GM18499 (cell line): ENCODE measurements around the gene PSMB8.

Experiments
- ATAC-seq: cut with Tn5 transposase; IDR thresholded peaks from one replicate; pipeline ENCODE4 v1.9.1; 2021; ENCODE audit warnings: moderate number of reproducible peaks; ENCODE audit not compliant: insufficient read depth, unreplicated experiment

PSMB8 gene

DNA sequence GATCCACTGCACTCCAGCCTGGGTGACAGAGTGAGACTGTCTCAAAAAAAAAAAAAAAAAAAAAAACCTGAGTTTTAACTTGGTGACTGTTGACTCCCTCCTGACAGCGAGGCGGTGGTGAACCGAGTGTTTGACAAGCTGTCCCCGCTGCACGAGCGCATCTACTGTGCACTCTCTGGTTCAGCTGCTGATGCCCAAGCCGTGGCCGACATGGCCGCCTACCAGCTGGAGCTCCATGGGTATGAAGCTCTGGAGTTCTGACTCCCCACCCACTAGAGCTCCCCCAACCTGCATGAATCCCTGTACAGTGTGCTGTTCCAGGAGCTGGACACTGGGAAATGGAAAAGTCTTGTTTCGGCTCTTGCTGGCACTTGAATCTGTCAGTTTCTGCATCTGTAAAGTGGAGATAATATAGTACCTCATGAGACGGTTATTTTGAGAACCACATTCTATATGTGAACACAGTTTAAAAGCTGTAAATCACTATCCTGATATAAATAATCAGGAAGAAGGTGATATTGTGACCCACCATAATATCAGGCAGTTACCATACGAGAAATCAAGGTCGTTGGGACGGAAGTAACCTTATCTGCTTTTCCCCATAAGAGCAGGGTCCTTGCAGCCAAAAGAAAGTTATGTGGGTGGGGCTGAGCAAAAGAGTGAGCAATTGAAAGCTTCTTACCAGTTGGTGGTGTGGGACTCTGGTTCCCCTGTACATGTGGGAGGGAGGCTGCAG, 13.5 kb upstream of the PSMB8 start:
- no peak for ATAC-seq

DNA sequence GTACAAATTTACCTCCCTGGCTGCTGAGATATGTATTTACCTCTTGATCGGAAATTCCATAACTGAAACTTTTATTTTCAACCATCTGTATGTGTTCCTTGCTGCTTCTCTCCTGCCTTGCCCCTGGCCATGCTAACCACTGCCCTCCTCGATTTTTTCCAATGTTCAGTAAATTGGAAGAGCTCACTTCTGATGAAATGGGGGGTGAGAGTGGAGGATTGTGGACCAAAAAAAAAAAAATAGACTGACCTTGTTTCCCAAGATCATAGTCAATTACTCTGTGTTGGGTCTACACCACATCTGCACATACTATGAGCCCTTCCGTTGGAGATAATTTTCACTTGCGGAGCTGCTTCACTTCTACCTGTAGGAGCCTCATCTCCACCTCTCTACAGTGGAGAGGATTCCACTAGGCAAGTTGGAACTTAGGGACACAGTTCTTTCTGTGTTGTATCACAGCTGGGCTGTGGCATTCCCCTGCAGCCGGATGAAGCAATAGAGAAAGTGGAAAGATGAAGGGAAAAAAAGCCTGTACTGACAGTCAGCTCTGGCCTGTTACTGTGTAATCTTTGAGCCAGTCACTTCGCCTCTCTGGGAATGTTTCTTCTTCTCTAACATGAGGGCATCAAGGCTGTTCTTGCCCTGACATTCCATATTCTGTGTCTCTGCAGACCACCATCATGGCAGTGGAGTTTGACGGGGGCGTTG, 11.8 kb upstream of the PSMB8 start:
- ATAC-seq = no peak

DNA sequence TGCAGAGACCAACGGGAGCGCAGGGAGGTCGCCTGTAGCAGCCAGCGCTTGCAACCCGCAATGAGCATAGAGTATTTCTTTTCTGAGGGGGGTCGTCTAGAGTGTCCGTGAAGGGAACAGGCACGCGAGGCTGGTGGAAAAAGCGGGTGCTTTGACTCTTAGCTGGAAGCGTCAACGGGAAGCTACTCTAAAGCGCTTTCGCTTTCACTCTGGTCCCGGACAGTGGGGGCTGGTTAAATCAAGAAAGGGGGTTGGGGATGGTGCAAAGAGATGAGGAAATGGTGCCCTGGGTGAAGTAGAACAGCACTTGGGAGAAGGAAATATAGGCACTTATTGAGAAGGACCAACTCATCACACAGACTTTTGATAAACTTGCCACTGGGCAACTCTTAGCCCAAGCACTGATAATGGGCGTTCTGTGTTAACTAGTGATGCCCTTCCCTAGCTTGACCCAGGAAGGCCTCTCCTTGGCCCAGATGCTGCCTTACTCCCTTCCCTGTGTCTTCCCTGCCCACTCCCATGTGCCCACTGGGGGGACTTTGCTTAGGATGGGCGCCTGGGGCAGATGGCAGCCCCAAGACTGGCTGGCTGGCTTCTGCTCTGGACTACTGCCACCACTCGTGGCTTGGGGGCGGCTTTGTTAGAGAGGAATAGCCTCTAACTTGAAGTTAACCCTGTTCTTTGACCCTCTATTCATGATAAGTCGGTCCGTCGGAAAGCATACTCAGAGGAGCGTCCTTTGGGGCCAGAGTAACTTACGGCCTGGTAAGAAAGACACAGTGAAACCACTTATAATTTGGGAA, 10.7 kb upstream of the PSMB8 start:
- ATAC-seq = no peak

DNA sequence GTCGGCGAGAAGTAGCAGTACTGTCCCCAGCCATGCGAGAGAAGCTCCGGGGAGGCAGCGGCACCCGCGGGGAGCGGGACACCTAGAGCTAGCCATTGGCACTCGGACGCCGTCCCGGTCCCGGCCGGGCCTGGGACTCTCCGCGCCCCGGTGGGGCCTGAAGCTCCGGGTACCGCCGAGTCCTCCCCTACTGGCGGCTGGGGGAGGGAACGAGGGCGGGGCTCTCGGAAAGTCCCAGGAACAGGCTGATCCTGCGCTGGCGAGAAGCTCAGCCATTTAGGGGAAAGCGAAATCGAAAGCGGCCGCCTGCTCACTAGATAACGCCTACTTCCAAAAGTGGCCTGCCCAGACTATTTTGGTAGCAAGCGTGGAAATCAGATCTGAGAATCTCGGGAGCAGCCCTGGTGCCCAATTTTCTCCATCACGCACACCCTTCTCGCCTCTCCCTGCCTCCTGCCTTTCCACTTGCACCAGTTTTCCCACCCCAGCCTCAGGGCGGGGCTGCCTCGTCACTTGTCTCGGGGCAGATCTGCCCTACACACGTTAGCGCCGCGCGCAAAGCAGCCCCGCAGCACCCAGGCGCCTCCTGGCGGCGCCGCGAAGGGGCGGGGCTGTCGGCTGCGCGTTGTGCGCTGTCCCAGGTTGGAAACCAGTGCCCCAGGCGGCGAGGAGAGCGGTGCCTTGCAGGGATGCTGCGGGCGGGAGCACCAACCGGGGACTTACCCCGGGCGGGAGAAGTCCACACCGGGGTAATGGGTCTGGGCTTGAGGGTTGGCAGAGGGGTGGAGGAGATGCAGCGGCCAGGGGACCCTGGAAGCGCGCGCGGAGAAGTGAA, 9.9 kb upstream of the PSMB8 start, which contains the start of the genes PSMB9 and TAP1:
Gene PSMB9 (plus strand): TSS at position 652 of the 835 bp plus-strand sequence. CDS start 38 bp downstream, at position 690.
Gene TAP1 (minus strand): TSS at position 164 of the 835 bp plus-strand sequence. CDS start 68 bp downstream, at position 96.
- ATAC-seq = no peak

DNA sequence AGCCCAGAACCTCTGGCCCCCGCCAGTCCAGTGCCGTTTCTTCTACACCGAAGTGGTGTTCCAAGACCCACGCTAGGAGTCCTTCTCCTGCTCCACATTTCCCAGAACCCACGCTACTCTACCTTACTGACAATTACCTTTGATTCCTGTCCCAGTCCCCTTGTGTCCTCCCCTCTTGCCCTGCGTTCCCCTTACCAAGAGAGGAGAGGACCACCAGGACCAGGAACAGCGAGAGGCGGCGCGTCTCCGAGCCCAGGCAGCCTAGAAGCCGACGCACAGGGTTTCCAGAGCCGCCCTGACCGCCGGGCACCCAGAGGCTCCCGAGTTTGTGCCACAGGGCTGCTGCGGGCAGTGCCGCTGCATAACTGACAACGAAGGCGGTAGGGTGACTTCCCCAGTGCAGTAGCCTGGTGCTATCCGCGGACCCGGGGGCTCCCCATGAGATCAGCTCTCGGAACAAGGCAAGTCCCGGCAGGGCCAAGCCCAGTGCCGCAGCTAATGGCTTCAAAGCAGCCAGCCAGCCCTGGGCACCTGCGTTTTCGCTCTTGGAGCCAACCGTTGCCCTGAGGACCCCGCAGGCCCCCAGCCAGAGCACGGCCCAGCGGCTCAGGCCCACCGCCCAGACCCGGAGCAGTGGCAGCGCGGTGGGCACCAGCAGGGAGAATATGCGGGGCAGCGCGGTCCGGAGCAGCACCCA, 9.1 kb upstream of the PSMB8 start:
- no peak for ATAC-seq

DNA sequence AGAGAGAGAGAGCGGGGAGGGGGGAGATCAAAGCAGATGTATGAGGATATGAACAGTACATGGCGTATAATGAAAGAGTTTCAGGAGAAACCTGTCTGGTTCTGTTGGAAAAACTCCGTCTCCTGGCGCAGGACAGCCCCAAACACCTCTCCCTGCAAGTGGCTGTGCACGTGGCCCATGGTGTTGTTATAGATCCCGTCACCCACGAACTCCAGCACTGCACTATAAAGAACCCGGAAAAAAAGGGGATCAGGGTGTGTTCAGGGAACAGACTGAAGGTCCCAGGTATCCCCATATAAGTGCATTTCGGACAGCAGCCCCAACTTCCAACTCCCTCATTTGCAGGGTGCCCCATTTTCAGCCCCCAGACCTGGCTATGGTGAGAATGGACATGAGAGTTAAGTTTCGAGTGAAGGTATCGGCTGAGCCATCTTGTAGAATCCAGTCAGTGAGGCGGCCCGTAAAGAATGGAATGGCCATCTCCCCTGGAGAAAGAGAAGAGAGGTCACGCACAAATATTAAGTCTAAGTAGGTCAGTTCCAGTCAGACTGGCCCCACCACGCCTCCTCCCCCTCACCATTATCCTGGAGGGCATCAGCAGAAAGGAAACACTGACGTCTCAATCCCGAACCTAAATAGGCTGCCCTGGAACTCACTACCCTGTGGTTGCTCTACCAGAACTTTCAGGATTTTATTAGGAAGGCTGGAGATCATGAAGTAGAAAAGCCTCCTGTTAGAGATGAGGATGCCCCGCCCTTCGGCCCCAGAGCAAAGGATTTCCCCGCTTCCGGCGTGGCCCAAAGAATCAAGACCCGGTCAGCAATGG, 8.4 kb upstream of the PSMB8 start:
- ATAC-seq = no peak

DNA sequence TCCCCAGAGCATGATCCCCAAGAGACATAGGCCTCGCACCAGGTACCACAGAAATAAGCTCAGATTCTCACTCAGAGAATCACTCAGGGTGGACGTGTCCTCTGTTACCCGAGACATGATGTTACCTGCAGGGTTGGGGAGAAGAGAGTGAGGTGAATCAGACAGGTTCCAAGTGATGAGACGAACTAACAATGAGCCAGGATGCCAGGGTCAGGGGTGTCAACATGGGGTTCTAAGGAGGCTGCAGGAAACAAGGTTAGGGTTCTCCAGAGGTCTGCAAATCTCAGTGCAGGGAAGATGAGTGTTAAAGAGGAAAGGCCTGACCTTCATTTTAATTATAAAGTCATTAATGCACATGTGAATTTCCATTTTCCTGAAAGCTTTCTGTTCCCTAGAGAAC, 7.2 kb upstream of the PSMB8 start:
- no peak for ATAC-seq

DNA sequence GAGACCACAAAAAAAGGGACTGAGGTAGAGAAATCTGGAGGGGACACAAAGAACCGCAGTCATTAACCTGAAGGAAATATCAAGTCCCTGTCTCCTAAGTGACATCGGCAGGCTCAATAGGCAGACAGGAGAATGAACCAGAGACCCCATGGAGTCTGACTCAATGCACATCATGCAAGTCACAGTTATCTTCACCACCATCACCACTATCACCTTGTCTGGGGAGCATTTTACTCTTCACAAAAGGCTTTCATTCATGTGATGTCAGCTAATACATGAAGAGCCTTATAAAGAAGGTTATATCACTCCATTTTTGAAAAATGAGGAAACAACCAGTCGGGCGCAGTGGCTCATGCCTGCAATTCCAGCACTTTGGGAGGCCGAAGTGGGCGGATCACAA, 5.3 kb upstream of the PSMB8 start:
- ATAC-seq = no peak

DNA sequence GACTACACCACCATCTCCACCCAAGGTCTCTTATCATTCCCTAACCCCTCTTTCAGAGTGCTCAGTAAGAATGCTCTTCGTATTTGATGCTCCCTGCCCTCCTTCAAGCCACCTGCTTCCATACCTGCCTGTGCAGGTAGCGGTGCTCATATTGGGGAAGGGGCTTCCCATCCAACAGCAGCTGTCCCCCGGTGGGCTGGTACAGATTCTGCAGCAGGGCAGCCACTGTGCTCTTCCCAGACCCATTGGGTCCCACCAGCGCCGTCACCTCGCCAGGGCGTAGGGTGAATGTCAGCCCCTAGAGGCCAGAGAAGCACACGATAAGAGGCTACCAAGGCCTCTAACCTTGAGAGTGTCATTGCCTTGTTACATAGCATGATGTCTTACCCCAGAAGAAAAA, 3.9 kb upstream of the PSMB8 start:
- no peak for ATAC-seq

DNA sequence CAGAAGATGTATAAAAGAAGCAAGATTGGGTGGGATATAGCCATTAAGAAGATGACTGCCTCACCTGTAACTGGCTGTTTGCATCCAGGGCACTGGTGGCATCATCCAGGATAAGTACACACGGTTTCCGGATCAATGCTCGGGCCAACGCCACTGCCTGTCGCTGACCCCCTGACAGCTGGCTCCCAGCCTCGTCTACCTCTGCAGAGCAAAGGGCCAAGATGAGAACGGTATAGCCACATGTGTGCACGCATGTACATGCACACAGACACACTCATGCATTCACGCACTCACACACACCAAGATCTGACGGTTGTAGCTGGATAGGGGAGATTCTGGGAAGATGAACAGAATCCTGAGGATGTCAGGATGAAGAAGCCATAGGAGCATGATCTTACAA, 3.2 kb upstream of the PSMB8 start:
- ATAC-seq = no peak

DNA sequence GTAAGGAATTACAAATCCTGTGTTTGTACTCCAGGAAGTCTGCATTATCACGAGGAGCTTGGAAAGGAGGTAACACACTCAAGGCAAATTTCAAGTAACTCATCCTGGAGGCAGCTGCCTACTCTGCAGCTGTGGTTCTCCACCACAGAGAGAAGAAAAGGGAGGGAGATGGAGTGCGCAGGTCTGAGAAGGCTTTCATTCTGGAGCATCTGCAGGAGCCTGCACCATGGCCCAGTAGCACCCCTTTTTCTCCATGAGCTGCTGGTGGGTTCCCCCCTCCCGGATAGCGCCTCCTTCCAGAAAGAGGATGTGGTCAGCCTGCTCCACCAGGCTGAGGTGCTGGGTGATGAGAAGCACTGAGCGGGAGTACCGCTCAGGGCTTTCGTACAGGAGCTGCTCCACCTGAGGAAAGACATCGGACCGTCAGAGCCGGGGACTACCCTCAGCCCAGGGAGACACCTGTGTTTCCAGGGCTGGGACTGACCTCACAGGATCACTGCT, 1.6 kb upstream of the PSMB8 start:
- no peak for ATAC-seq

DNA sequence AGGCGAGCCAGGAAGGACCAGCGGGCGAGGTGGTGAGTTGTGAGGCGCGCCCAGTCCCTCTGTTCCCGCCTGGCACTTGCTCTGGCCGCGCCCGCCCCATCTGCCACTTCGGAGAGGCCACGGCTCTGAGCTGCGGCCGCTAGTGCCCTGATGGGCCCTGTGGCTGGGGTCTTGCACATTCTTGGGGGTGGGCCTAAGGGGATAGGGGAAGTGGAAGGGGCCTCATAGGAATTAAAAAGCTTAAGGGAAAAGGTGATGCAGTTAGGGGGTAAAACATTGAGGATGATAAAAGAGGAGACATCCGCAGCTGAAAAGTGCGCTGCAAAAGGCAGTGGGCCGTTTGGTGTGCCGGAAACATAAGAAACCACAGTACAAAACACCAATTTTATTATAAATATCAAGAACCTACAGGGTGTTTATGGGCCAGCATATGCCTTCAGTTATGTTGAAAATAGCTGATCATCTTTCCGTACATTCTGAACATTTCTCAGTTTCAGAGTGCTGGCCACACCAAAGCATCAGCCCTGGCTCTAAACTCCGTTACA, 1.1 kb upstream of the PSMB8 start:
- no peak for ATAC-seq

DNA sequence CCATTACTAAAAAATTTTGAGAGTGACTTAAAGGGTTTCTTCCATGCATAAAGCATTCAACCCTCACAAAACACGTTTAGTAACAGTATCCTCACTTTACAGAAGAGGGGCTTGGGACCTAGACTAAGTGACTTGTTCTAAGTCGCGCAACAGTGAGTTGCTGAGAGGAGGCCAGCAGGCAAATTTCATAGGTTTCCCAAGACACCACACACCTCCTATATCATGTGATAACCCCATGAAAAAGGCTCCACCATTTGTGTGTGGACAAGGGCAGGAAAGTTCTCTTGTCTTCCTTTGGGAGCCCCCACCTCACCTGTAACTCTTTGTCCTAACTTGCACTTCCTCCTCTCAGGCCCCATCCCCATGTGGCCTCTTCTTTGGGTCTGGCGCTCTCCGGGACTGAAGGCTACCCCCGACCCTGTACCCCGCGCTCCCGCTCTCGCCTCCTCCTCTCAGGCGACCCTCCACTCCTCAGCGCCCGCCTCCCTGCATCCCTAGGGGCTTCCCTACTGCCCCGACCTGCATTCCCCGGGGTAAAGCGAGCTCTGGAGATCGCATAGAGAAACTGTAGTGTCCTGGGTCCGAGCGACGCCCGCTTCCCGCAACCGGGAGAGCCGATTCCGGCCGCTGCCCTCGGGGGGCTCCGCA, 392 bp downstream of the PSMB8 start:
- ATAC-seq = no peak

DNA sequence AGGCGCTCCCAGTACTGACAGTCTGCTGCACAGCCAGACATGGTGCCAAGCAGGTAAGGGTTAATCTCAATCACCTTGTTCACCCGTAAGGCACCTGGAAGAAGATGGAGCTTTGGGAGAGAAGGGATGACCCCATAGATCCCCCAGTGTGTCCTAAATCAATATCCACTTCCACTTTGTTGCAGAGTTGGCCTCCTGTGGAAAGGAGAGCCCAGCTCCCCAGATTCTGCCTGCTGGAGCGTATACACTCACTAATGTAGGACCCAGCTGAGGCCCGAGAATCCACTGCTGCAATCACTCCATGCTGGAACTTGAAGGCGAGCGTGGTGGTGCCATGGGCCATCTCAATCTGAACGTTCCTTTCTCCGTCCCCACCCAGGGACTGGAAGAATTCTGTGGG, 1.2 kb downstream of the PSMB8 start:
- no peak for ATAC-seq

DNA sequence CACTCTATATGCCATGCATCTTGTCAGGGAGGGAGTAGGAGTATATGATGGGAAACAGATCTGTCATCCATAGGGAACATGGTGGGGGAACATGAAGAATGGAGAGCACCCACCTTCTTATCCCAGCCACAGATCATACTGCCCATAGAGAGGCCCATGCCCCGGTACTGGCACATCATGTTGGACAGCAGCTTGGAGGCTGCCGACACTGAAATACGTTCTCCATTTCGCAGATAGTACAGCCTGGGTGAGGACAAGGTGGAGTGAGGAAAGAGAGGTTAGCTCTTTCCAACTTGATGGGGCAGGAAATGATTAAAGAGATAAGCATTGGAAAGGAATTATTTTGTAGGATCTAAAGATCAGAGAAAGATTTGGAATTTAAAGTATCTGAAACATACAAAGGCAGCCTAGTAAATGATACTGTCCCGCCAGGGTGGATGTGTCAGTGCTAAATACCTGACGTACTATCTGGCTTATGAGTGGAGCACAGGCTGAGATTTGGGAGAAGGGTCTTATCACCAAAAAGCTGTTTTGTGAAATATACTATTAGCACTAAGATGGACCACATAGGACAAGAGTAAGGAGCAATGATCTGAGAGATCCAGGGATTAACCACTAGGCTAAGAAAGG, 1.7 kb downstream of the PSMB8 start:
- ATAC-seq = no peak

DNA sequence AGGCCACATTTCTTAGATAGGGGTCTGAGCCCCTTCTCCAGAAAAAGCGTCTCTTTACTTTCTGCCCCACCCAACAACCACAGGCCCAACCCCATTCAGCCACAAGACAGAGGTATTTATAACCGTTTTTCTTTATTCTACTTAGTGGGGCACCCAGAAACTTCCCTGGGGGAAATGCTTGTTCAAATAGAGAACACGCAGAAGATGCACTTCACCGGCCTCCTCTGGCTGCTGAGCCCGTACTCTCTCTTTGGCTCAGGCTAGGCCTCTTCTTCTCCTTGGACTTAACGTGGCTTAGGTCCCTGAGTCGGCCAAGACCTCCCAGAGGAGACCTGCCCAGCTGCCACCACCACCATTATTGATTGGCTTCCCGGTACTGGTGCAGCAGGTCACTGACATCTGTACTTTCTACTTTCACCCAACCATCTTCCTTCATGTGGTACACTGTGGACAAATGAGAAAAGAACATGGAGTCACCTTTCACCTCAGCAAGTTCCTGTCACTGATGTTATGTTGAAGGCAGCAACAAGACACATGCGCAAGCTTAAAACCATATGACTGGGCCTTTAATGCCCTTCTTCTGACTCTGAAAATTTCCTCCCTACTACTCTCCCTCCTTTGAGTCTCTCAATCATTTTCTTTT, 3.1 kb downstream of the PSMB8 start:
- ATAC-seq = no peak

DNA sequence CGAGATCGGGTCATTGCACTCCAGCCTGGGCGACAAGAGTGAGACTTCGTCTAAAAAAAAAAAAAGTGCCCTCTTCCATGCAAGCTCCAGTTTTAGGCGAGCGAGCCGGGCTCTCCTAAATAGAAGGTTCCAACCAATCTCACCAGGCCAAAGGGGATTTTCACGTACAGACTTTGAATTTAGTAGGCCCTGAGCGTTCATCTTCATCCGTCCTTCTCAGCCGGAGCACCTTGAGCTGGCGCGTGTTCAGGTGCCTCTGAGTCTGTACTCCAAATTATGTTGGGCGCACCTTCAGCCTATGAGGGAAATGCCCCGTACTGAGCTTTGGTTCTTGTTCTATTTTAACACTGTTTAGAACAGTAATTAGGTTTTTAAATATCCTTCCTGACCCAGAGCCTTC, 4.5 kb downstream of the PSMB8 start:
- ATAC-seq = no peak
